ENCODE measurements around the gene PRPF4. TPM values are rescaled to one million over a fixed set of nuclear protein-coding genes. Genes with fewer than 3 reads are reported as not detected.
A peak's percentile ranks its signal among the peaks of the same experiment; 100 is the strongest.

Gene PRPF4
- total RNA-seq, 2 experiments from 2014 or later: 27.4 to 39.9 TPM

DNA sequence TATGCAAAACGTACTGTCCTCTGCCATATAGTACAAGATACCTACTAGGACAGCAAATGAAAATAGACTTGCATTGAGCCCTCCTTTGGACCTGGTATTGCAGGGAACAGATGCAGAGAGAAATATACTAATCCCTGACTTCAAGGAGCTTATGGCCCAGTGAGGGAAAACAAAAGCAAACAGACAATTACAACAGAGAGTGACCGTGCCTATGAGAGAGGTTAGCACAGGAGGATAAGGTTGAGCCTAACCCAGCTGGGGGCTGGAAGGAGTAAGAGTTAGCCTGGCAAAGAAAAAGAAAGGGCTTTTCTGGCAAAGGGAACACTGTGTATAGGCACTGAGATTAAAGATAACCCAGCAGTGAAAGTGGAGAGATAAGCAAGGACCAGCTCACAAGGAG, 5.6 kb upstream of the PRPF4 start:
- peaks cover 71% of the 10 kb centered on the region for H3K36me3 ChIP-seq (ENCODE audit: insufficient read depth, low read length)
- peaks cover 5% of the 10 kb centered on the region; the same call in 1 of the 2 replicates for H4K20me1 ChIP-seq (ENCODE audit: insufficient read depth, low read length)
- peaks cover 7% of the 10 kb centered on the region for H3K4me1 ChIP-seq (ENCODE audit: insufficient read depth, low read length, poor library complexity, severe bottlenecking)
- no peak overlapping the region for H2AFZ ChIP-seq (ENCODE audit: low read length)
- no peaks in the 10 kb centered on the region for H3K9me3 ChIP-seq (ENCODE audit: low read length)
- CTCF ChIA-PET (ENCODE audit: unreplicated experiment): interaction anchor here (1.1 kb wide), 1 partner anchor 140 kb away, joined by 3 read pairs; no protein-coding TSS in a partner anchor
- no peaks in the 10 kb centered on the region for H3K9me2 ChIP-seq (ENCODE audit: insufficient read depth, low read length)
- no peak overlapping the region for H3K4me2 ChIP-seq (ENCODE audit: low read length)
- intact Hi-C loops (cut with micrococcal nuclease; ENCODE audit: unreplicated experiment): no loop called here
- POLR2A ChIA-PET: interaction anchor here (1.3 kb wide), 1 partner anchor 133 kb away, joined by 3 read pairs; no protein-coding TSS in a partner anchor
- H3K27ac ChIP-seq (ENCODE audit: low read depth, low read length, poor library complexity, severe bottlenecking): no peak overlapping the region
- DNase-seq (ENCODE audit: low spot score): no peak
- no peak overlapping the region for H3K4me3 ChIP-seq (ENCODE audit: low read depth, low read length, poor library complexity, severe bottlenecking)
- no peak for TF ChIP-seq EZH2phosphoT487 (IDR thresholded peaks at IDR 0.05; ENCODE audit: borderline replicate concordance, low read depth, low read length)
- TF ChIP-seq, protein P1, sequence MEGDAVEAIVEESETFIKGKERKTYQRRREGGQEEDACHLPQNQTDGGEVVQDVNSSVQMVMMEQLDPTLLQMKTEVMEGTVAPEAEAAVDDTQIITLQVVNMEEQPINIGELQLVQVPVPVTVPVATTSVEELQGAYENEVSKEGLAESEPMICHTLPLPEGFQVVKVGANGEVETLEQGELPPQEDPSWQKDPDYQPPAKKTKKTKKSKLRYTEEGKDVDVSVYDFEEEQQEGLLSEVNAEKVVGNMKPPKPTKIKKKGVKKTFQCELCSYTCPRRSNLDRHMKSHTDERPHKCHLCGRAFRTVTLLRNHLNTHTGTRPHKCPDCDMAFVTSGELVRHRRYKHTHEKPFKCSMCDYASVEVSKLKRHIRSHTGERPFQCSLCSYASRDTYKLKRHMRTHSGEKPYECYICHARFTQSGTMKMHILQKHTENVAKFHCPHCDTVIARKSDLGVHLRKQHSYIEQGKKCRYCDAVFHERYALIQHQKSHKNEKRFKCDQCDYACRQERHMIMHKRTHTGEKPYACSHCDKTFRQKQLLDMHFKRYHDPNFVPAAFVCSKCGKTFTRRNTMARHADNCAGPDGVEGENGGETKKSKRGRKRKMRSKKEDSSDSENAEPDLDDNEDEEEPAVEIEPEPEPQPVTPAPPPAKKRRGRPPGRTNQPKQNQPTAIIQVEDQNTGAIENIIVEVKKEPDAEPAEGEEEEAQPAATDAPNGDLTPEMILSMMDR (conservative IDR thresholded peaks at IDR 0.05; ENCODE audit: low read length): no peak
- BruUV-seq (replicated peaks): no TSS peak
- H3K79me2 ChIP-seq (ENCODE audit: insufficient read depth, low read depth, low read length): peaks cover 16% of the 10 kb centered on the region; the same call in 1 of the 2 replicates

DNA sequence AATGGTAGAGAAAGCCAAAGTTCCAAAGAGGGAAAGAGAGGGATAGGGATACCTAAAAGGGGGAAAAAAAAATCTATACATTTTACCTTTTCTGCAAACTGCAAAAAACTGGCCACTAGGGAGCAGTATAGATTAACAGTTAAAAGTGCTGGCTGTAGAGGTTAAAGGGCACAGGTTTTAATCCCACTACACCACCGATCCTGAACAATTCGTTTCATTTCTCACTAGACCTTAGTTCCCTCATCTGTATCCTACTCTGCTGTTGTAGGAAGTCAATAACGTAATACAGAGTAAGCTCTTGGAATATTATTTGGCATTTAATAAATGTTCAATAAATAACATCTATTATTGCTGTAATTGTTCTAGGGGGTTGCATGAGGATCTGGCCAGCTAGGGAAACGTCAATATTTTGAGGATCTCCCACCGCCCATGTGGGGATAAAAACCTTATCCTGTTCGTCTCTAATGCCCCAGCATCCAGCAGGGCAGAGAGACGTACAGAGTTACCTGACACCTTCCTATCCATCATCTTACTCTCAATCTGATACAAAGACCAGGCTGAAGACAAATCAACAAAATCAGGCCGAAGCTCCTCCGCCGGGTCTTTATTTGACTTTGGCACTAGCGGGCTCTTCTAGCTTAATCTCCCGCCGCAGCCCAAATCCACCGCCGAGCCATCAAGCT, 843 bp upstream of the PRPF4 start:
- Histone ChIP-seq H3K4me3 (ENCODE audit: low read depth, low read length, poor library complexity, severe bottlenecking) (peak overlapping the region; percentile 84), H3K9me3 (ENCODE audit: low read length) (no peaks in the 10 kb centered on the region), H3K79me2 (ENCODE audit: insufficient read depth, low read depth, low read length) (peaks cover 48% of the 10 kb centered on the region), H2AFZ (ENCODE audit: low read length) (peak overlapping the region; percentile 86), H3K9me2 (ENCODE audit: insufficient read depth, low read length) (no peaks in the 10 kb centered on the region), H3K36me3 (ENCODE audit: insufficient read depth, low read length) (peaks cover 65% of the 10 kb centered on the region), H3K4me2 (ENCODE audit: low read length) (peak overlapping the region; percentile 94), H3K27ac (ENCODE audit: low read depth, low read length, poor library complexity, severe bottlenecking) (peak overlapping the region; percentile 68), H3K4me1 (ENCODE audit: insufficient read depth, low read length, poor library complexity, severe bottlenecking) (peaks cover 29% of the 10 kb centered on the region), H4K20me1 (ENCODE audit: insufficient read depth, low read length) (peaks cover 9% of the 10 kb centered on the region; the same call in 1 of the 2 replicates)
- DNase-seq (ENCODE audit: low spot score): peak; percentile 78
- ChIA-PET POLR2A (interaction anchor here (0.6 to 2.8 kb wide), 22 partner anchors 8 to 783 kb away, joined by 3 to 22 read pairs (median 3); partner anchors contain the start of genes ALAD, C9orf43, FKBP15 and POLE3), CTCF (ENCODE audit: unreplicated experiment) (interaction anchor here (0.7 to 1.0 kb wide), 2 partner anchors 10 to 73 kb away, joined by 3 read pairs; no protein-coding TSS in a partner anchor)
- intact Hi-C loops (cut with micrococcal nuclease; ENCODE audit: unreplicated experiment): loop anchor here (1.0 to 2.0 kb wide), 6 partner anchors 54 to 384 kb away; partner anchors contain the start of genes ALAD, C9orf43, FKBP15 and POLE3
- no peak for TF ChIP-seq EZH2phosphoT487 (IDR thresholded peaks at IDR 0.05; ENCODE audit: borderline replicate concordance, low read depth, low read length)
- TF ChIP-seq, protein P1 (conservative IDR thresholded peaks at IDR 0.05; ENCODE audit: low read length): peak; percentile 88
- BruUV-seq (replicated peaks): no TSS peak

DNA sequence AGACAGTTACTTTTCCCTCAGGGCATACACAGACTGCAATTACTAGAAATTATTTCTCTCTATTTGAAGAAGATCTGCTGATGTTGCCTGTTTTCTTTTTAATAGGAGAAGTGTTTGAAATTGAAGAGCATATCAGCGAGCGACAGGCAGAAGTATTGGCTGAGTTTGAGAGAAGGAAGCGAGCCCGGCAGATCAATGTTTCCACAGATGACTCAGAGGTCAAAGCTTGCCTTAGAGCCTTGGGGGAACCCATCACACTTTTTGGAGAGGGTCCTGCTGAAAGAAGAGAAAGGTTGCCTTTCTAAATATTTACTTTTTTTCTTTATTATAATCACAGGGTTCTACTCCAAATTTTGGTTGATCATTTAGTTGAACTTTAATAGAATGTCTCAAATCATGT, 3.4 kb downstream of the PRPF4 start:
- intact Hi-C loops (cut with micrococcal nuclease; ENCODE audit: unreplicated experiment): no loop called here
- no peak for DNase-seq (ENCODE audit: low spot score)
- Histone ChIP-seq H3K79me2 (ENCODE audit: insufficient read depth, low read depth, low read length) (peaks cover 42% of the 10 kb centered on the region), H3K27ac (ENCODE audit: low read depth, low read length, poor library complexity, severe bottlenecking) (no peak overlapping the region), H3K4me3 (ENCODE audit: low read depth, low read length, poor library complexity, severe bottlenecking) (no peak overlapping the region), H3K36me3 (ENCODE audit: insufficient read depth, low read length) (peaks cover 69% of the 10 kb centered on the region), H3K9me2 (ENCODE audit: insufficient read depth, low read length) (no peaks in the 10 kb centered on the region), H3K4me1 (ENCODE audit: insufficient read depth, low read length, poor library complexity, severe bottlenecking) (peaks cover 28% of the 10 kb centered on the region), H3K4me2 (ENCODE audit: low read length) (no peak overlapping the region), H3K9me3 (ENCODE audit: low read length) (no peaks in the 10 kb centered on the region), H4K20me1 (ENCODE audit: insufficient read depth, low read length) (peaks cover 8% of the 10 kb centered on the region; the same call in 1 of the 2 replicates), H2AFZ (ENCODE audit: low read length) (no peak overlapping the region)
- POLR2A ChIA-PET: interaction anchor here (0.5 to 1.0 kb wide), 2 partner anchors 14 to 43 kb away, joined by 3 to 4 read pairs; no protein-coding TSS in a partner anchor
- BruUV-seq (replicated peaks): no TSS peak
- CTCF ChIA-PET (ENCODE audit: unreplicated experiment): no interaction called here
- TF ChIP-seq, protein P1 (conservative IDR thresholded peaks at IDR 0.05; ENCODE audit: low read length): no peak
- TF ChIP-seq EZH2phosphoT487 (IDR thresholded peaks at IDR 0.05; ENCODE audit: borderline replicate concordance, low read depth, low read length): no peak

Measured in OCI-LY7 (cell line).